ENCODE data around the gene TGFBI.

Gene TGFBI

GRCh38 chr5:136025900-136026299, 2.9 kb upstream of the TGFBI start:
- DNase-seq (no peak), ATAC-seq (replicated peaks) (no peak)
- H3K4me1 Mint-ChIP-seq, result no peaks in the 10 kb centered on the region
- peaks cover 34 to 37% of the 10 kb centered on the region in 2 donors for H3K27me3 Mint-ChIP-seq
- H3K36me3 Mint-ChIP-seq, result no peaks in the 10 kb centered on the region
- H3K9me3 Mint-ChIP-seq, result no peaks in the 10 kb centered on the region
- no peak overlapping the region for H3K4me3 Mint-ChIP-seq
- no peak overlapping the region for H3K27ac Mint-ChIP-seq

GRCh38 chr5:136026636-136027035, 2.2 kb upstream of the TGFBI start:
- Mint-ChIP-seq H3K27ac (no peak overlapping the region), H3K36me3 (no peaks in the 10 kb centered on the region), H3K4me1 (no peaks in the 10 kb centered on the region), H3K4me3 (no peak overlapping the region), H3K9me3 (no peaks in the 10 kb centered on the region), H3K27me3 (peaks cover 34 to 37% of the 10 kb centered on the region in 2 donors)
- no peak for DNase-seq
- ATAC-seq (replicated peaks), result no peak

- DNase-seq, result no peak
- no peak overlapping the region for H3K27ac Mint-ChIP-seq
- no peak overlapping the region for H3K4me3 Mint-ChIP-seq
- no peaks in the 10 kb centered on the region for H3K36me3 Mint-ChIP-seq
- no peak for ATAC-seq (replicated peaks)
- H3K27me3 Mint-ChIP-seq, result peaks cover 34 to 37% of the 10 kb centered on the region in 2 donors
- no peaks in the 10 kb centered on the region for H3K9me3 Mint-ChIP-seq
- H3K4me1 Mint-ChIP-seq, result no peaks in the 10 kb centered on the region
These were observed 1.5 kb upstream of the TGFBI start for GRCh38 chr5:136027311-136027710.

GRCh38 chr5:136028090-136028489, 698 bp upstream of the TGFBI start:
- H3K36me3 Mint-ChIP-seq, result no peaks in the 10 kb centered on the region
- no peaks in the 10 kb centered on the region for H3K9me3 Mint-ChIP-seq
- no peak overlapping the region for H3K27ac Mint-ChIP-seq
- H3K4me3 Mint-ChIP-seq, result no peak overlapping the region
- no peak for ATAC-seq (replicated peaks)
- peaks cover 30 to 34% of the 10 kb centered on the region in 2 donors for H3K27me3 Mint-ChIP-seq
- DNase-seq, result no peak
- no peaks in the 10 kb centered on the region for H3K4me1 Mint-ChIP-seq

- Mint-ChIP-seq H3K4me1 (no peaks in the 10 kb centered on the region), H3K4me3 (no peak overlapping the region), H3K9me3 (no peaks in the 10 kb centered on the region), H3K27ac (no peak overlapping the region), H3K36me3 (no peaks in the 10 kb centered on the region), H3K27me3 (peaks cover 25% of the 10 kb centered on the region in 2 donors)
- DNase-seq (no peak), ATAC-seq (replicated peaks) (no peak)
These were observed 1.5 kb downstream of the TGFBI start for GRCh38 chr5:136030252-136030651.

GRCh38 chr5:136030956-136031611, 2.3 kb downstream of the TGFBI start:
- H3K27ac Mint-ChIP-seq, result no peak overlapping the region
- no peak overlapping the region for H3K4me3 Mint-ChIP-seq

GRCh38 chr5:136031711-136032110, 2.9 kb downstream of the TGFBI start:
- no peak for DNase-seq
- ATAC-seq (replicated peaks), result no peak
- no peak overlapping the region for H3K27ac Mint-ChIP-seq
- peaks cover 21% of the 10 kb centered on the region in 2 donors for H3K27me3 Mint-ChIP-seq
- no peaks in the 10 kb centered on the region for H3K9me3 Mint-ChIP-seq
- peaks cover 5 to 6% of the 10 kb centered on the region in 2 donors for H3K4me1 Mint-ChIP-seq
- H3K36me3 Mint-ChIP-seq, result no peaks in the 10 kb centered on the region
- H3K4me3 Mint-ChIP-seq, result no peak overlapping the region

More at GRCh38 chr5:136030956-136031611, 2.3 kb downstream of the TGFBI start:
- ATAC-seq (replicated peaks) (no peak), DNase-seq (no peak)
- Mint-ChIP-seq H3K9me3 (no peaks in the 10 kb centered on the region), H3K36me3 (no peaks in the 10 kb centered on the region), H3K27me3 (peaks cover 25% of the 10 kb centered on the region in 2 donors), H3K4me1 (peaks cover 0 to 2% of the 10 kb centered on the region in 2 donors)

GRCh38 chr5:136032564-136032963, 3.8 kb downstream of the TGFBI start:
- Mint-ChIP-seq H3K4me3 (no peak overlapping the region), H3K9me3 (no peaks in the 10 kb centered on the region), H3K36me3 (peaks cover 0 to 1% of the 10 kb centered on the region in 2 donors), H3K27me3 (peaks cover 12 to 13% of the 10 kb centered on the region in 2 donors), H3K4me1 (peaks cover 13 to 15% of the 10 kb centered on the region in 2 donors), H3K27ac (no peak overlapping the region)
- no peak for ATAC-seq (replicated peaks)
- DNase-seq, result no peak

- Mint-ChIP-seq H3K36me3 (peaks cover 0 to 3% of the 10 kb centered on the region in 2 donors), H3K27me3 (peaks cover 6% of the 10 kb centered on the region in 2 donors), H3K4me1 (peaks cover 13 to 16% of the 10 kb centered on the region in 2 donors), H3K4me3 (no peak overlapping the region), H3K9me3 (no peaks in the 10 kb centered on the region), H3K27ac (no peak overlapping the region)
- DNase-seq (no peak), ATAC-seq (replicated peaks) (no peak)
These were observed 4.4 kb downstream of the TGFBI start for GRCh38 chr5:136033234-136033633.

- H3K27ac Mint-ChIP-seq, result no peak overlapping the region
These were observed 5.1 kb downstream of the TGFBI start for GRCh38 chr5:136033848-136034247.

GRCh38 chr5:136034492-136034891, 5.7 kb downstream of the TGFBI start:
- DNase-seq, result no peak
- peaks cover 13 to 16% of the 10 kb centered on the region in 2 donors for H3K4me1 Mint-ChIP-seq
- peaks cover under 1 to 6% of the 10 kb centered on the region in 2 donors for H3K27me3 Mint-ChIP-seq
- H3K27ac Mint-ChIP-seq, result no peak overlapping the region
- H3K4me3 Mint-ChIP-seq, result no peak overlapping the region
- no peaks in the 10 kb centered on the region for H3K9me3 Mint-ChIP-seq
- ATAC-seq (replicated peaks), result peak in 1 of 2 donors; percentile 31
- H3K36me3 Mint-ChIP-seq, result peaks cover 0 to 3% of the 10 kb centered on the region in 2 donors

More at GRCh38 chr5:136033848-136034247, 5.1 kb downstream of the TGFBI start:
- H3K4me3 Mint-ChIP-seq, result no peak overlapping the region
- peaks cover 6% of the 10 kb centered on the region in 2 donors for H3K27me3 Mint-ChIP-seq
- H3K9me3 Mint-ChIP-seq, result no peaks in the 10 kb centered on the region
- peaks cover 0 to 3% of the 10 kb centered on the region in 2 donors for H3K36me3 Mint-ChIP-seq
- ATAC-seq (replicated peaks) (no peak), DNase-seq (no peak)
- peaks cover 13 to 16% of the 10 kb centered on the region in 2 donors for H3K4me1 Mint-ChIP-seq

GRCh38 chr5:136034984-136035383, 6.2 kb downstream of the TGFBI start:
- no peak overlapping the region for H3K27ac Mint-ChIP-seq
- peaks cover 0 to 6% of the 10 kb centered on the region in 2 donors for H3K27me3 Mint-ChIP-seq
- no peak for DNase-seq
- no peak overlapping the region for H3K4me3 Mint-ChIP-seq
- ATAC-seq (replicated peaks), result no peak
- H3K4me1 Mint-ChIP-seq, result peaks cover 13 to 16% of the 10 kb centered on the region in 2 donors
- peaks cover 0 to 3% of the 10 kb centered on the region in 2 donors for H3K36me3 Mint-ChIP-seq
- no peaks in the 10 kb centered on the region for H3K9me3 Mint-ChIP-seq

- DNase-seq, result no peak
- peaks cover 13 to 16% of the 10 kb centered on the region in 2 donors for H3K4me1 Mint-ChIP-seq
- H3K27ac Mint-ChIP-seq, result peak overlapping the region; percentile 48
- H3K4me3 Mint-ChIP-seq, result no peak overlapping the region
- ATAC-seq (replicated peaks), result no peak
- no peaks in the 10 kb centered on the region for H3K27me3 Mint-ChIP-seq
- no peaks in the 10 kb centered on the region for H3K9me3 Mint-ChIP-seq
- H3K36me3 Mint-ChIP-seq, result peaks cover 0 to 3% of the 10 kb centered on the region in 2 donors
These were observed 7.0 kb downstream of the TGFBI start for GRCh38 chr5:136035837-136036236.

- Mint-ChIP-seq H3K4me3 (no peak overlapping the region), H3K27me3 (no peaks in the 10 kb centered on the region), H3K4me1 (peaks cover 13 to 16% of the 10 kb centered on the region in 2 donors), H3K9me3 (no peaks in the 10 kb centered on the region), H3K36me3 (peaks cover 0 to 3% of the 10 kb centered on the region in 2 donors), H3K27ac (peak overlapping the region; percentile 20)
- ATAC-seq (replicated peaks) (no peak), DNase-seq (no peak)
These were observed 7.6 kb downstream of the TGFBI start for GRCh38 chr5:136036293-136036911.
